SU-DHL-6 (cell line): ENCODE results near the gene PLD1.

ENCODE experiments used
- H2AFZ ChIP-seq: fragments of 200-600 bp; sonication (generic); 2 replicates; pipeline ENCODE4 v1.6.1; 2014; ENCODE audit warnings: low read depth, mild to moderate bottlenecking, moderate library complexity, mixed read lengths, antibody characterized with exemption, low read length; ENCODE audit not compliant: severe bottlenecking
- H3F3A ChIP-seq: fragments of 200-600 bp; shearing (Covaris generic); 2 replicates; pipeline ENCODE4 v1.6.0; 2016; ENCODE audit warnings: antibody characterized with exemption, mild to moderate bottlenecking; ENCODE audit not compliant: insufficient read depth
- H3K27ac ChIP-seq: fragments of 200-600 bp; sonication (generic); 2 replicates; pipeline ENCODE4 v1.5.1; 2016; ENCODE audit warnings: low read depth, mild to moderate bottlenecking, low read length, moderate library complexity, mixed read lengths
- H3K27me3 ChIP-seq: fragments of 200-600 bp; sonication (generic), shearing (Covaris generic); 2 replicates; pipeline ENCODE4 v1.6.0; 2014; ENCODE audit warnings: mild to moderate bottlenecking, low read length
- H3K36me3 ChIP-seq: fragments of 200-600 bp; sonication (generic); 2 replicates; pipeline ENCODE4 v1.6.1; 2014; ENCODE audit warnings: mild to moderate bottlenecking, low read length, mixed read lengths
- H3K4me2 ChIP-seq: fragments of 300-600, 200-600 bp; shearing (Covaris generic), sonication (generic); 2 replicates; pipeline ENCODE4 v1.6.0; 2014; ENCODE audit warnings: low read length, low read depth, mild to moderate bottlenecking; ENCODE audit not compliant: poor library complexity, severe bottlenecking
- H3K4me3 ChIP-seq: fragments of 200-600 bp; sonication (generic); 2 replicates; pipeline ENCODE4 v1.5.1; 2014; ENCODE audit warnings: antibody characterized with exemption, low read length, mild to moderate bottlenecking, mixed read lengths; ENCODE audit not compliant: insufficient read depth, poor library complexity, severe bottlenecking
- H3K79me2 ChIP-seq: fragments of 200-600 bp; sonication (generic); 2 replicates; pipeline ENCODE4 v1.6.1; 2014; ENCODE audit warnings: mild to moderate bottlenecking, low read length, moderate library complexity; ENCODE audit not compliant: insufficient read depth
- H3K9ac ChIP-seq: fragments of 200-600 bp; sonication (generic); 2 replicates; pipeline ENCODE4 v1.7.0; 2014; ENCODE audit warnings: mild to moderate bottlenecking, low read length
- H3K9me2 ChIP-seq: fragments of 200-600 bp; sonication (generic); replicated peaks from 2 replicates; pipeline ENCODE4 v1.6.1; 2014; ENCODE audit warnings: low read length; ENCODE audit not compliant: insufficient read depth
- H3K9me3 ChIP-seq: fragments of 200-600 bp; sonication (generic); 2 replicates; pipeline ENCODE4 v1.6.1; 2014; ENCODE audit warnings: low read length, mixed read lengths; ENCODE audit not compliant: insufficient read depth
- H4K20me1 ChIP-seq: fragments of 200-600 bp; sonication (generic); 2 replicates; pipeline ENCODE4 v1.6.1; 2014; ENCODE audit warnings: low read depth, mild to moderate bottlenecking, antibody characterized with exemption, low read length, moderate library complexity, mixed read lengths
- CTCF ChIP-seq: fragments of 200-600 bp; sonication (generic); IDR thresholded peaks from one replicate; pipeline ENCODE4 v1.5.1; 2017; ENCODE audit warnings: antibody characterized with exemption, mild to moderate bottlenecking, low read length, moderate library complexity; ENCODE audit not compliant: insufficient read depth, poor library complexity, severe bottlenecking
- EZH2phosphoT487 ChIP-seq: fragments of 200-600 bp; sonication (generic), shearing (Covaris generic); conservative IDR thresholded peaks from 2 replicates; pipeline ENCODE4 v1.6.1; 2018; ENCODE audit warnings: mild to moderate bottlenecking, antibody characterized with exemption, low read length, moderate library complexity, mixed read lengths

The PLD1 gene

GRCh38 chr3:171606151-171606751 lies 204.0 kb downstream of the PLD1 start:
- no peak overlapping the region for H2AFZ ChIP-seq
- H3K9me3 ChIP-seq = no peaks in the 10 kb centered on the region
- no peaks in the 10 kb centered on the region for H3K36me3 ChIP-seq
- H3K4me2 ChIP-seq = no peak overlapping the region
- no peaks in the 10 kb centered on the region for H3K27me3 ChIP-seq
- H4K20me1 ChIP-seq = no peaks in the 10 kb centered on the region
- H3K4me3 ChIP-seq = no peak overlapping the region
- TF ChIP-seq CTCF = no peak
- TF ChIP-seq EZH2phosphoT487 = no peak
- no peaks in the 10 kb centered on the region for H3K79me2 ChIP-seq
- no peaks in the 10 kb centered on the region for H3F3A ChIP-seq
- no peaks in the 10 kb centered on the region for H3K9me2 ChIP-seq
- H3K9ac ChIP-seq = no peak overlapping the region
- no peak overlapping the region for H3K27ac ChIP-seq

GRCh38 chr3:171604370-171604769 lies 205.9 kb downstream of the PLD1 start:
- no peak overlapping the region for H3K9ac ChIP-seq
- H3K9me3 ChIP-seq = no peaks in the 10 kb centered on the region
- no peak overlapping the region for H2AFZ ChIP-seq
- TF ChIP-seq CTCF = no peak
- TF ChIP-seq EZH2phosphoT487 = no peak
- H4K20me1 ChIP-seq = no peaks in the 10 kb centered on the region
- no peaks in the 10 kb centered on the region for H3K79me2 ChIP-seq
- H3K4me3 ChIP-seq = no peak overlapping the region
- H3K27me3 ChIP-seq = no peaks in the 10 kb centered on the region
- no peak overlapping the region for H3K4me2 ChIP-seq
- H3F3A ChIP-seq = no peaks in the 10 kb centered on the region
- no peaks in the 10 kb centered on the region for H3K9me2 ChIP-seq
- H3K36me3 ChIP-seq = no peaks in the 10 kb centered on the region
- H3K27ac ChIP-seq = no peak overlapping the region

- no peak overlapping the region for H2AFZ ChIP-seq
- no peak overlapping the region for H3K9ac ChIP-seq
- TF ChIP-seq CTCF (no peak), EZH2phosphoT487 (no peak)
- H3K27ac ChIP-seq = no peak overlapping the region
- no peaks in the 10 kb centered on the region for H3K27me3 ChIP-seq
- no peak overlapping the region for H3K4me2 ChIP-seq
- H3K4me3 ChIP-seq = no peak overlapping the region
- H3K79me2 ChIP-seq = no peaks in the 10 kb centered on the region
- H3K36me3 ChIP-seq = no peaks in the 10 kb centered on the region
- H3K9me3 ChIP-seq = no peaks in the 10 kb centered on the region
- H3K9me2 ChIP-seq = no peaks in the 10 kb centered on the region
- no peaks in the 10 kb centered on the region for H3F3A ChIP-seq
- H4K20me1 ChIP-seq = no peaks in the 10 kb centered on the region
Observed at GRCh38 chr3:171602072-171602471, 208.2 kb downstream of the PLD1 start.
